WTC11 (cell line): ENCODE data around the gene SLC9A9. TPM values are rescaled to one million over a fixed set of nuclear protein-coding genes. Genes with fewer than 3 reads are reported as not detected.
"Not testable (repeated sequence)": the region's sequence is repeated elsewhere in the genome, so short reads cannot be mapped to it uniquely, and the experiment has no call there.

Experiments used
- ATAC-seq: fragments of 200-7000 bp; cut with Tn5 transposase; 2 replicates; pipeline ENCODE4 v1.10.0; 2021; ENCODE audit warnings: mild to moderate bottlenecking, moderate library complexity
- CTCF ChIA-PET: fragments of 300-600 bp; sonication (Branson Sonifier 250); formaldehyde crosslinking; loops from one replicate; lab custom pipeline; 2021; ENCODE audit warnings: antibody characterized with exemption; lab: Charles Lee
- POLR2A ChIA-PET: fragments of 350-600 bp; sonication (Branson Sonifier 250); formaldehyde crosslinking; loops from one replicate; lab custom pipeline; 2021; ENCODE audit warnings: antibody characterized with exemption; lab: Charles Lee
- DNase-seq: peaks from one replicate; pipeline ENCODE4 v3.0.0; 2021; ENCODE audit warnings: low spot score
- H3K27ac Mint-ChIP-seq: 2 replicates; pipeline ENCODE4 v1.8.0; 2021; ENCODE audit warnings: mixed read lengths
- H3K27me3 Mint-ChIP-seq: 2 replicates; pipeline ENCODE4 v1.8.0; 2021; ENCODE audit warnings: low read depth, mild to moderate bottlenecking, moderate library complexity, mixed read lengths
- H3K36me3 Mint-ChIP-seq: 2 replicates; pipeline ENCODE4 v1.8.0; 2021; ENCODE audit warnings: mixed read lengths
- H3K4me1 Mint-ChIP-seq: 2 replicates; pipeline ENCODE4 v1.8.0; 2022; ENCODE audit warnings: mixed read lengths
- H3K4me3 Mint-ChIP-seq: 2 replicates; pipeline ENCODE4 v1.8.0; 2021; ENCODE audit warnings: mild to moderate bottlenecking, moderate library complexity, mixed read lengths
- H3K9me3 Mint-ChIP-seq: 2 replicates; pipeline ENCODE4 v1.8.0; 2021; ENCODE audit warnings: mixed read lengths
- ELF4 ChIP-seq: sonication (generic); formaldehyde crosslinking; IDR thresholded peaks from 2 replicates; pipeline ENCODE4 v1.8.1; 2022; ENCODE audit warnings: low read depth, mild to moderate bottlenecking, moderate library complexity, missing genetic modification reagents
- GABPB1 ChIP-seq: sonication (generic); formaldehyde crosslinking; IDR thresholded peaks from 2 replicates; pipeline ENCODE4 v1.8.1; 2023; ENCODE audit warnings: mild to moderate bottlenecking, missing genetic modification reagents
- IRF2 ChIP-seq: sonication (generic); formaldehyde crosslinking; IDR thresholded peaks from 2 replicates; pipeline ENCODE4 v1.8.0; 2022; ENCODE audit warnings: low read depth, missing genetic modification reagents, borderline replicate concordance
- JAZF1 ChIP-seq: fragments of 250-450 bp; sonication (Bioruptor Pico); IDR thresholded peaks from 2 replicates; pipeline ENCODE4 v1.9.0; 2021; ENCODE audit warnings: moderate library complexity, mild to moderate bottlenecking, inconsistent platforms
- MAX ChIP-seq: sonication (generic); formaldehyde crosslinking; IDR thresholded peaks from 2 replicates; pipeline ENCODE4 v1.8.0; 2022; ENCODE audit warnings: mild to moderate bottlenecking, missing genetic modification reagents
- NR2C2 ChIP-seq: sonication (generic); formaldehyde crosslinking; IDR thresholded peaks from 2 replicates; pipeline ENCODE4 v1.8.0; 2022; ENCODE audit warnings: mild to moderate bottlenecking, missing genetic modification reagents
- NR3C1 ChIP-seq: sonication (generic); formaldehyde crosslinking; conservative IDR thresholded peaks from 2 replicates; pipeline ENCODE4 v1.8.1; 2023; ENCODE audit warnings: low read depth, mild to moderate bottlenecking, missing genetic modification reagents
- PRDM15 ChIP-seq: sonication (generic); formaldehyde crosslinking; IDR thresholded peaks from 2 replicates; pipeline ENCODE4 v1.8.0; 2022; ENCODE audit warnings: missing genetic modification reagents
- PRRX2 ChIP-seq: fragments of 250-450 bp; sonication (Bioruptor Pico); IDR thresholded peaks from 2 replicates; pipeline ENCODE4 v1.8.0; 2021; ENCODE audit warnings: mild to moderate bottlenecking
- ZNF138 ChIP-seq: sonication (generic); formaldehyde crosslinking; conservative IDR thresholded peaks from 2 replicates; pipeline ENCODE4 v1.8.1; 2022; ENCODE audit warnings: mild to moderate bottlenecking, moderate library complexity, missing genetic modification reagents
- ZNF317 ChIP-seq: sonication (generic); formaldehyde crosslinking; IDR thresholded peaks from 2 replicates; pipeline ENCODE4 v1.8.1; 2023; ENCODE audit warnings: low read depth, mild to moderate bottlenecking, moderate library complexity, missing genetic modification reagents, borderline replicate concordance
- ZNF396 ChIP-seq: fragments of 250-450 bp; sonication (Bioruptor Pico); IDR thresholded peaks from 2 replicates; pipeline ENCODE4 v1.8.0; 2021; ENCODE audit warnings: mild to moderate bottlenecking, moderate library complexity, borderline replicate concordance
- total RNA-seq: library from RNA; stranded (reverse); gene quantifications from 3 replicates; pipeline ENCODE4 v1.2.3, GENCODE V29; 2021
- TF ChIP-seq, protein P1 (sequence below): sonication (generic); formaldehyde crosslinking; IDR thresholded peaks from 2 replicates; pipeline ENCODE4 v1.8.0; 2022; ENCODE audit warnings: mild to moderate bottlenecking, missing genetic modification reagents
- TF ChIP-seq, protein P2 (sequence below): sonication (generic); formaldehyde crosslinking; conservative IDR thresholded peaks from 2 replicates; pipeline ENCODE4 v1.8.1; 2023; ENCODE audit warnings: mild to moderate bottlenecking, low read depth, missing genetic modification reagents, moderate library complexity
- TF ChIP-seq, protein P3 (sequence below): fragments of 250-450 bp; sonication (Bioruptor Pico); conservative IDR thresholded peaks from 2 replicates; pipeline ENCODE4 v1.9.0; 2021; ENCODE audit warnings: mild to moderate bottlenecking
- TF ChIP-seq, protein P4 (sequence below): fragments of 250-450 bp; sonication (Bioruptor Pico); IDR thresholded peaks from 2 replicates; pipeline ENCODE4 v2.1.2; 2022; ENCODE audit warnings: mild to moderate bottlenecking, moderate library complexity

SLC9A9 gene
- total RNA-seq, 1 experiment from 2014 or later: 1.2 TPM

DNA sequence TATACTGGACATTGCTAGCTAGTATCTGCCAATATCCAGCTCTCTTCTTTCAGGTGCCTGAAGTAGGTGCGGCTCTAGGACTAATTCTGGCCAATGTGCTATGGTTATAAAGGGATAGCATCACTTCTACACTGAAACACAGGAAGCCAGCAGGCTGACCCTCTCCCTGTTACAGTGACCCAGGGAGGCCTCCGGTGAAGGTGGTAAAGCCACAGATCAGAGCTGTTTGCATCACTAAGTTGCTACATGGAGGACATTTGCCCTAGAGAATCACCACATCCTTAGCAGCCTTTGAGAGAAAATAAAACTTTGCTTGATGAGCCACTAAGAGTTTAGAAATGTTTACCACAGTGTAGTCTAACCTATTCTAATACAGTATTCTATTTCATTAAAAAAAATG lies 567.3 kb downstream of the SLC9A9 start (continued):
- TF ChIP-seq PRDM15 (CRISPR knock-in tag): no peak
- no peak for TF ChIP-seq NR2C2 (CRISPR knock-in tag)
- TF ChIP-seq ZNF396 (CRISPR knock-in tag): no peak
- TF ChIP-seq ZNF138 (CRISPR knock-in tag): no peak

GRCh38 chr3:143279567-143279966 lies 568.7 kb downstream of the SLC9A9 start:
- H3K4me1 Mint-ChIP-seq, H3K4me3 Mint-ChIP-seq, POLR2A ChIA-PET: not testable (repeated sequence)

GRCh38 chr3:143278721-143279120 lies 569.5 kb downstream of the SLC9A9 start:
- H3K9me3 Mint-ChIP-seq: peaks cover 7% of the 10 kb centered on the region; the same call in 1 of the 2 replicates
- DNase-seq: no peak
- H3K27ac Mint-ChIP-seq: no peak overlapping the region
- no peak for ATAC-seq
- H3K4me3 Mint-ChIP-seq: no peak overlapping the region
- ChIA-PET CTCF (no interaction called here), POLR2A (no interaction called here)
- TF ChIP-seq ELF4 (CRISPR knock-in tag) (no peak), JAZF1 (CRISPR knock-in tag) (no peak), ZNF317 (CRISPR knock-in tag) (no peak), PRRX2 (CRISPR knock-in tag) (no peak), NR3C1 (CRISPR knock-in tag) (no peak), MAX (CRISPR knock-in tag) (no peak), GABPB1 (CRISPR knock-in tag) (no peak), IRF2 (CRISPR knock-in tag) (no peak)
- TF ChIP-seq, protein P1, sequence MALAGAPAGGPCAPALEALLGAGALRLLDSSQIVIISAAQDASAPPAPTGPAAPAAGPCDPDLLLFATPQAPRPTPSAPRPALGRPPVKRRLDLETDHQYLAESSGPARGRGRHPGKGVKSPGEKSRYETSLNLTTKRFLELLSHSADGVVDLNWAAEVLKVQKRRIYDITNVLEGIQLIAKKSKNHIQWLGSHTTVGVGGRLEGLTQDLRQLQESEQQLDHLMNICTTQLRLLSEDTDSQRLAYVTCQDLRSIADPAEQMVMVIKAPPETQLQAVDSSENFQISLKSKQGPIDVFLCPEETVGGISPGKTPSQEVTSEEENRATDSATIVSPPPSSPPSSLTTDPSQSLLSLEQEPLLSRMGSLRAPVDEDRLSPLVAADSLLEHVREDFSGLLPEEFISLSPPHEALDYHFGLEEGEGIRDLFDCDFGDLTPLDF (CRISPR knock-in tag): no peak
- TF ChIP-seq, protein P2, sequence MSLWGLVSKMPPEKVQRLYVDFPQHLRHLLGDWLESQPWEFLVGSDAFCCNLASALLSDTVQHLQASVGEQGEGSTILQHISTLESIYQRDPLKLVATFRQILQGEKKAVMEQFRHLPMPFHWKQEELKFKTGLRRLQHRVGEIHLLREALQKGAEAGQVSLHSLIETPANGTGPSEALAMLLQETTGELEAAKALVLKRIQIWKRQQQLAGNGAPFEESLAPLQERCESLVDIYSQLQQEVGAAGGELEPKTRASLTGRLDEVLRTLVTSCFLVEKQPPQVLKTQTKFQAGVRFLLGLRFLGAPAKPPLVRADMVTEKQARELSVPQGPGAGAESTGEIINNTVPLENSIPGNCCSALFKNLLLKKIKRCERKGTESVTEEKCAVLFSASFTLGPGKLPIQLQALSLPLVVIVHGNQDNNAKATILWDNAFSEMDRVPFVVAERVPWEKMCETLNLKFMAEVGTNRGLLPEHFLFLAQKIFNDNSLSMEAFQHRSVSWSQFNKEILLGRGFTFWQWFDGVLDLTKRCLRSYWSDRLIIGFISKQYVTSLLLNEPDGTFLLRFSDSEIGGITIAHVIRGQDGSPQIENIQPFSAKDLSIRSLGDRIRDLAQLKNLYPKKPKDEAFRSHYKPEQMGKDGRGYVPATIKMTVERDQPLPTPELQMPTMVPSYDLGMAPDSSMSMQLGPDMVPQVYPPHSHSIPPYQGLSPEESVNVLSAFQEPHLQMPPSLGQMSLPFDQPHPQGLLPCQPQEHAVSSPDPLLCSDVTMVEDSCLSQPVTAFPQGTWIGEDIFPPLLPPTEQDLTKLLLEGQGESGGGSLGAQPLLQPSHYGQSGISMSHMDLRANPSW (CRISPR knock-in tag): no peak
- TF ChIP-seq, protein P3, sequence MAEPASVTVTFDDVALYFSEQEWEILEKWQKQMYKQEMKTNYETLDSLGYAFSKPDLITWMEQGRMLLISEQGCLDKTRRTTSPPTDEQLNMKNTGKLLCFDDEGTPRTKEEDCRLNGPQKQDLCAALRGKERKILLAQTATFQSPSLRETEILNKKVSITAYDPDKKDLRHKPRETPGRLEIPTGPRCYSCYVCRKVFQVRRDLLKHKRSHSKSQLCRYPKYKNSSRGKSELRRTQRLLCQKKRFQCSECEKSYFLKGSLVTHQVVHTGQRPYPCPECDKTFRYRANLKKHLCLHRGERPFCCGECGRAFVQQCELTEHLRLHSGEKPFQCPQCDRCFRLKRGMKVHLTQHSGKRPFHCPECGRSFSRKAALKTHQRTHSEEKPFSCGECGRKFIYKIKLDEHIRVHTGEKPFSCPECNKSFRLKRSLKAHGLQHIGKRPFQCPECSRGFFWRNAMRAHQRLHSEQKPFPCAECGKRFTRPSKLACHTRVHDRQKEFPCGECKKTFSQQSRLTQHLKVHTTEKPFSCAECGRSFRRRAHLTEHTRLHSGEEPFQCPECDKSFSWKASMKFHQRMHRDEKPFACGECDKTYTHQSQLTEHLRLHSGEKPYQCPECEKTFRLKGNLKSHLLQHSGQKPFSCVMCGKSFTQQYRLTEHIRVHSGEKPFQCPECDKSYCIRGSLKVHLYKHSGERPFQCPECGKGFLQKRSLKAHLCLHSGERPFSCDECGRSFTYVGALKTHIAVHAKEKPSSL (CRISPR knock-in tag): no peak
- TF ChIP-seq, protein P4, sequence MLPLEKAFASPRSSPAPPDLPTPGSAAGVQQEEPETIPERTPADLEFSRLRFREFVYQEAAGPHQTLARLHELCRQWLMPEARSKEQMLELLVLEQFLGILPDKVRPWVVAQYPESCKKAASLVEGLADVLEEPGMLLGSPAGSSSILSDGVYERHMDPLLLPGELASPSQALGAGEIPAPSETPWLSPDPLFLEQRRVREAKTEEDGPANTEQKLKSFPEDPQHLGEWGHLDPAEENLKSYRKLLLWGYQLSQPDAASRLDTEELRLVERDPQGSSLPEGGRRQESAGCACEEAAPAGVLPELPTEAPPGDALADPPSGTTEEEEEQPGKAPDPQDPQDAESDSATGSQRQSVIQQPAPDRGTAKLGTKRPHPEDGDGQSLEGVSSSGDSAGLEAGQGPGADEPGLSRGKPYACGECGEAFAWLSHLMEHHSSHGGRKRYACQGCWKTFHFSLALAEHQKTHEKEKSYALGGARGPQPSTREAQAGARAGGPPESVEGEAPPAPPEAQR (CRISPR knock-in tag): no peak
- no peaks in the 10 kb centered on the region for H3K27me3 Mint-ChIP-seq
- no peaks in the 10 kb centered on the region for H3K4me1 Mint-ChIP-seq
- no peaks in the 10 kb centered on the region for H3K36me3 Mint-ChIP-seq

More at GRCh38 chr3:143279567-143279966, 568.7 kb downstream of the SLC9A9 start:
- H3K36me3 Mint-ChIP-seq, H3K27me3 Mint-ChIP-seq, H3K27ac Mint-ChIP-seq, DNase-seq, H3K9me3 Mint-ChIP-seq, ATAC-seq, CTCF ChIA-PET: not testable (repeated sequence)
